HepG2 (cell line): ENCODE results near the gene VAV2. TPM values are rescaled to one million over a fixed set of nuclear protein-coding genes. Genes with fewer than 3 reads are reported as not detected.

ENCODE experiments used
- ARID4A ChIP-seq: sonication (generic); formaldehyde crosslinking; IDR thresholded peaks from 2 replicates; pipeline ENCODE4 v1.5.0; 2020; ENCODE audit warnings: mild to moderate bottlenecking, missing genetic modification reagents, borderline replicate concordance
- CBX1 ChIP-seq: IDR thresholded peaks from one replicate; pipeline ENCODE4 v1.6.1; 2016; ENCODE audit warnings: antibody characterized with exemption, low read depth
- HOXA7 ChIP-seq: sonication (generic); formaldehyde crosslinking; IDR thresholded peaks from 2 replicates; pipeline ENCODE4 v1.8.1; 2022; ENCODE audit warnings: mild to moderate bottlenecking, missing genetic modification reagents, moderate library complexity
- KDM5B ChIP-seq: sonication (generic); formaldehyde crosslinking; IDR thresholded peaks from 2 replicates; pipeline ENCODE4 v1.4.0; 2020; ENCODE audit warnings: missing genetic modification reagents, mild to moderate bottlenecking, borderline replicate concordance
- RXRA ChIP-seq: sonication (generic); formaldehyde crosslinking; IDR thresholded peaks from 2 replicates; pipeline ENCODE4 v1.5.1; 2020; ENCODE audit warnings: missing genetic modification reagents
- SP4 ChIP-seq: sonication (generic); formaldehyde crosslinking; IDR thresholded peaks from 2 replicates; pipeline ENCODE4 v1.8.1; 2023; ENCODE audit warnings: mild to moderate bottlenecking, missing genetic modification reagents
- ZNF256 ChIP-seq: sonication (generic); formaldehyde crosslinking; conservative IDR thresholded peaks from 2 replicates; pipeline ENCODE4 v1.4.0; 2020; ENCODE audit warnings: missing genetic modification reagents
- ZNF558 ChIP-seq: sonication (generic); formaldehyde crosslinking; IDR thresholded peaks from 2 replicates; pipeline ENCODE4 v1.9.0; 2022; ENCODE audit warnings: mild to moderate bottlenecking, missing genetic modification reagents, borderline replicate concordance
- ZNF563 ChIP-seq: sonication (generic); formaldehyde crosslinking; IDR thresholded peaks from 2 replicates; pipeline ENCODE4 v1.8.0; 2022; ENCODE audit warnings: mild to moderate bottlenecking, moderate library complexity, missing genetic modification reagents
- polyA plus RNA-seq, 8 experiments: library from polyadenylated mRNA; depleted of rRNA in 3 of 8; stranded (reverse) in 7 of 8; unstranded in 1 of 8; fragments of >200 nt; fragmentation: Illumina TruSeq in 4 of 8; extraction: Trizol in 4 of 8; gene quantifications; 2 replicates each; pipeline versions ENCODE4 v1.2.1 to v1.2.3, GENCODE V29; 2011 to 2016; ENCODE audit warnings: low read depth in 4 of 8, missing spikeins in 1 of 8, mixed read lengths in 1 of 8; ENCODE audit not compliant: insufficient read depth in 1 of 8
- total RNA-seq, 5 experiments: library from RNA; depleted of rRNA; stranded (reverse); fragments of >200 nt; fragmentation: Illumina TruSeq; extraction: Trizol; gene quantifications; 2 replicates each; pipeline ENCODE4 v1.2.3, GENCODE V29; 2016; ENCODE audit warnings: low read depth in 1 of 5
- TF ChIP-seq, protein P1 (sequence below): sonication (generic); formaldehyde crosslinking; IDR thresholded peaks from 2 replicates; pipeline ENCODE4 v1.5.1; 2020; ENCODE audit warnings: missing genetic modification reagents, mild to moderate bottlenecking, borderline replicate concordance
- TF ChIP-seq, protein P2 (sequence below), 2 experiments: sonication (generic) in 1 of 2; formaldehyde crosslinking in 1 of 2; IDR thresholded peaks; 2 replicates each; pipeline versions ENCODE4 v1.6.1 to v1.9.0; 2014 to 2022; ENCODE audit warnings: antibody characterized with exemption in 1 of 2, borderline replicate concordance in 1 of 2, inconsistent platforms in 1 of 2, low read depth in 1 of 2, missing genetic modification reagents in 1 of 2

VAV2 gene
- total and polyA plus RNA-seq, 2 of the 13 experiments (the other 11 are each of a cell fraction or from before 2014, with no cell fraction given): 22.5 to 22.9 TPM

DNA sequence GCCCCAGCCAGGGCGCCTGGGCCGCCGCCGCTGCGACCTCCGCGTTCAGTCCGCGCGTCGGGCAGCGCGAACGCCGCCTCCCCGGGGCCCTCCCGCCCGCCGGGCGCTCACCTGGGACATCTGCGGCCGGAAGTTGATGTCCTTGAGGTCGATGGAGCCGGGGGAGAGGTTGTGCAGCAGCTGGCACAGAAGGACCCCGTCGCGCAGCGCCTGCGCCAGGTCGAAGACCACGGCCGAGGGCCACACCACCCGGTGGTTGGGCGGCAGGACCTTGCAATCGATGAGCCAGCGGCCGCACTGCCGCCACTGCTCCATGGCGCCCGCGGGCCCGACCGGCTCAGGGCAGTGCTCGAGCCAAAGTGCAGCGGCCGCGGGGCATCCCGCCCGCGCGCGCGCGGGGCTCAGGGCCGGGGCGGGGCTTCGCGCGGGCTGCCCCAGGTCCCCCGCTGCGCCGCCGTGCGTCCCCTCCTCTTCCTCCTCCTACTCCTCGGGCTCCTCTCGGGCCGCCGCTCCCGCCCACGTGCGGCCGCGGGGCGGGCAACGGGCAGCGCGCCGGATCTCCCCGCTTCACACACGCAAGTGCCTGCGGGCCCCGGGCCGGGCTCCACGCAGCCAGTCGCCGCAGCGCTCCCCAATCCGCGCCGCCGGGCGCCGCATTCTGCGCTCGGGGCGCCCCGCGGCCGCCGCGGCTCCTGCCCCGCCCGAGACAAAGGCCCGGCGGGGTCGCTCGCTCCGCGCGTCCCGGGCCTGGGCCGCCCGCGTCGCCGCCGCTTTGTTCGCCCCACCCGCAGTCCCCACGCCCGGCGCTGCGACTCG is at the start of gene VAV2 (continued):
- TF ChIP-seq, protein P1, sequence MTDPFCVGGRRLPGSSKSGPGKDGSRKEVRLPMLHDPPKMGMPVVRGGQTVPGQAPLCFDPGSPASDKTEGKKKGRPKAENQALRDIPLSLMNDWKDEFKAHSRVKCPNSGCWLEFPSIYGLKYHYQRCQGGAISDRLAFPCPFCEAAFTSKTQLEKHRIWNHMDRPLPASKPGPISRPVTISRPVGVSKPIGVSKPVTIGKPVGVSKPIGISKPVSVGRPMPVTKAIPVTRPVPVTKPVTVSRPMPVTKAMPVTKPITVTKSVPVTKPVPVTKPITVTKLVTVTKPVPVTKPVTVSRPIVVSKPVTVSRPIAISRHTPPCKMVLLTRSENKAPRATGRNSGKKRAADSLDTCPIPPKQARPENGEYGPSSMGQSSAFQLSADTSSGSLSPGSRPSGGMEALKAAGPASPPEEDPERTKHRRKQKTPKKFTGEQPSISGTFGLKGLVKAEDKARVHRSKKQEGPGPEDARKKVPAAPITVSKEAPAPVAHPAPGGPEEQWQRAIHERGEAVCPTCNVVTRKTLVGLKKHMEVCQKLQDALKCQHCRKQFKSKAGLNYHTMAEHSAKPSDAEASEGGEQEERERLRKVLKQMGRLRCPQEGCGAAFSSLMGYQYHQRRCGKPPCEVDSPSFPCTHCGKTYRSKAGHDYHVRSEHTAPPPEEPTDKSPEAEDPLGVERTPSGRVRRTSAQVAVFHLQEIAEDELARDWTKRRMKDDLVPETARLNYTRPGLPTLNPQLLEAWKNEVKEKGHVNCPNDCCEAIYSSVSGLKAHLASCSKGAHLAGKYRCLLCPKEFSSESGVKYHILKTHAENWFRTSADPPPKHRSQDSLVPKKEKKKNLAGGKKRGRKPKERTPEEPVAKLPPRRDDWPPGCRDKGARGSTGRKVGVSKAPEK (CRISPR knock-in tag): no peak
- peak; percentile 46; the same call in 1 of the 2 replicates for TF ChIP-seq ARID4A (CRISPR knock-in tag)
- TF ChIP-seq ZNF558 (CRISPR knock-in tag): 0 out of 2 replicates have a peak, but pooled peaks have one; percentile 4
- no peak for TF ChIP-seq HOXA7 (CRISPR knock-in tag)
- TF ChIP-seq, protein P2, sequence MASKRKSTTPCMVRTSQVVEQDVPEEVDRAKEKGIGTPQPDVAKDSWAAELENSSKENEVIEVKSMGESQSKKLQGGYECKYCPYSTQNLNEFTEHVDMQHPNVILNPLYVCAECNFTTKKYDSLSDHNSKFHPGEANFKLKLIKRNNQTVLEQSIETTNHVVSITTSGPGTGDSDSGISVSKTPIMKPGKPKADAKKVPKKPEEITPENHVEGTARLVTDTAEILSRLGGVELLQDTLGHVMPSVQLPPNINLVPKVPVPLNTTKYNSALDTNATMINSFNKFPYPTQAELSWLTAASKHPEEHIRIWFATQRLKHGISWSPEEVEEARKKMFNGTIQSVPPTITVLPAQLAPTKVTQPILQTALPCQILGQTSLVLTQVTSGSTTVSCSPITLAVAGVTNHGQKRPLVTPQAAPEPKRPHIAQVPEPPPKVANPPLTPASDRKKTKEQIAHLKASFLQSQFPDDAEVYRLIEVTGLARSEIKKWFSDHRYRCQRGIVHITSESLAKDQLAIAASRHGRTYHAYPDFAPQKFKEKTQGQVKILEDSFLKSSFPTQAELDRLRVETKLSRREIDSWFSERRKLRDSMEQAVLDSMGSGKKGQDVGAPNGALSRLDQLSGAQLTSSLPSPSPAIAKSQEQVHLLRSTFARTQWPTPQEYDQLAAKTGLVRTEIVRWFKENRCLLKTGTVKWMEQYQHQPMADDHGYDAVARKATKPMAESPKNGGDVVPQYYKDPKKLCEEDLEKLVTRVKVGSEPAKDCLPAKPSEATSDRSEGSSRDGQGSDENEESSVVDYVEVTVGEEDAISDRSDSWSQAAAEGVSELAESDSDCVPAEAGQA (IDR thresholded peaks at IDR 0.05; ENCODE audit: low read depth): no peak
- TF ChIP-seq, protein P2 (CRISPR knock-in tag; IDR thresholded peaks at IDR 0.05; ENCODE audit: borderline replicate concordance): no peak
- no peak for TF ChIP-seq ZNF256 (CRISPR knock-in tag)
- peak; percentile 76 for TF ChIP-seq ZNF563
- TF ChIP-seq KDM5B (CRISPR knock-in tag): no peak
- peak; percentile 33; the same call in 1 of the 2 replicates for TF ChIP-seq RXRA (CRISPR knock-in tag)
- TF ChIP-seq CBX1: no peak
- TF ChIP-seq SP4 (CRISPR knock-in tag): peak; percentile 5; the same call in 1 of the 2 replicates
